Pancreas (tissue), 10 donors: Measurements from ENCODE around the gene PRKD3. TPM values are rescaled to one million over a fixed set of nuclear protein-coding genes. Genes with fewer than 3 reads are reported as not detected.

ENCODE experiments used
- ATAC-seq, 4 donors: fragments of 200-7000 bp; cut with Tn5 transposase; one replicate each; pipeline versions ENCODE4 v1.8.0 to v1.9.1; 2020; ENCODE audit warnings: mild to moderate bottlenecking in 4 of 4, moderate library complexity in 4 of 4
- DNase-seq, 6 donors: peaks; one replicate each; pipeline ENCODE4 v3.0.0-alpha.2; 2020
- FAIRE-seq: peaks from 2 replicates; lab custom pipeline; 2012; peaks lifted over from hg19 to GRCh38; lab: Jason Lieb, UNC
- H3K27ac ChIP-seq, 4 donors: fragments of 200-600 bp; sonication (generic); 1 replicate in 3 of 4; 2 replicates in 1 of 4; pipeline versions ENCODE4 v1.5.0 to v1.8.0; 2020
- H3K27me3 ChIP-seq, 4 donors: fragments of 200-600 bp; one replicate each; pipeline ENCODE4 v1.8.0; 2021
- H3K36me3 ChIP-seq, 3 donors: fragments of 200-600 bp; sonication (generic) in 1 of 3; one replicate each; pipeline versions ENCODE4 v1.5.0 to v1.8.0; 2020 to 2021
- H3K4me1 ChIP-seq, 3 donors: fragments of 200-600 bp; one replicate each; pipeline ENCODE4 v1.8.0; 2021
- H3K4me3 ChIP-seq, 4 donors: fragments of 200-600 bp; sonication (generic) in 2 of 4; one replicate each; pipeline versions ENCODE4 v1.5.0 to v1.8.0; 2020 to 2021
- H3K9me3 ChIP-seq, 4 donors: fragments of 200-600 bp; one replicate each; pipeline ENCODE4 v1.8.0; 2021
- CTCF ChIP-seq, 4 donors: fragments of 200-600 bp; sonication (generic) in 3 of 4; IDR thresholded peaks; one replicate each; pipeline versions ENCODE4 v1.5.0 to v1.8.0; 2021; ENCODE audit warnings: antibody characterized with exemption in 4 of 4
- WGBS, 2 donors: extraction: QIAGEN DNeasy Blood & Tissue Kit; methylation state at CpG; one replicate each; pipeline ENCODE4 v1.1.7; 2013; 5-methylcytosine and 5-hydroxymethylcytosine counted together
- intact Hi-C, 3 donors: fragments of 100-400 bp; cut with DNase I; formaldehyde crosslinking; loops; one replicate each; pipeline versions ENCODE4 v1.11.1 to v1.14.2; 2022
- polyA plus RNA-seq, 2 donors: library from polyadenylated mRNA; stranded (reverse); fragments of 200-250 nt; gene quantifications; one replicate each; pipeline ENCODE4 v1.2.3, GENCODE V29; 2013
- total RNA-seq, 6 donors: library from RNA; stranded (reverse); fragmentation: NEBNext Ultra II Directional in 4 of 6; extraction: Animal tissue kit (Norgen Biotek cat#: 25700) in 4 of 6; gene quantifications; one replicate each; pipeline versions ENCODE4 v1.2.1 to v1.2.4, GENCODE V29; 2021 to 2023
- donor health status: healthy with polysubstance abuse.
- donor health status: DM: no; HTN: no; CAD: no; lungs with moderate emphysema.
- donor health status: DM: no; HTN: no; CAD: no.
- donor health status: control.
- donor health status: control.
- donor health status: Bipolar disorder and iron deficiency.
- donor health status: DM: yes; HTN: yes; CAD: no.
- donor health status: DM: no; HTN: no; CAD: no.
- donor health status: DM: no; HTN: no; CAD: no.
- donor health status: DM: yes; HTN: yes; CAD: no.

The PRKD3 gene
- total RNA-seq: 10 to 100 TPM in 3 of 6 donors, 1 to 10 TPM in 3; 6.7 to 17.2 (median 9.2) TPM
- 1 to 10 TPM; 4.1 to 5.5 TPM for polyA plus RNA-seq

- Histone ChIP-seq H3K4me3 (peak within 1 kb of the TSS; percentile 58 to 81 (median 80)), H3K36me3 (no peaks in the 10 kb centered on the region), H3K4me1 (peaks cover 0 to 27% (median 6%) of the 10 kb centered on the region in 3 donors), H3K27me3 (no peaks in the 10 kb centered on the region), H3K27ac (peak within 1 kb of the TSS; percentile 65 to 86 (median 81)), H3K9me3 (no peaks in the 10 kb centered on the region)
- ATAC-seq (peak; percentile 88 to 93 (median 90)), DNase-seq (peak in 5 of 6 donors; percentile 38 to 86 (median 57)), FAIRE-seq (no peak)
- WGBS, 2 donors: 1% methylated on average over 55 to 79 of the region's 79 CpGs
- intact Hi-C loops: no loop called here
- no peak for TF ChIP-seq CTCF (IDR thresholded peaks at IDR 0.05)
Measured at GRCh38 chr2:37324786-37325624, at the start of gene PRKD3. TSS of gene PRKD3 (minus strand) at chr2:37324833. CDS start at chr2:37316524, 8,309 bp downstream.

DNA sequence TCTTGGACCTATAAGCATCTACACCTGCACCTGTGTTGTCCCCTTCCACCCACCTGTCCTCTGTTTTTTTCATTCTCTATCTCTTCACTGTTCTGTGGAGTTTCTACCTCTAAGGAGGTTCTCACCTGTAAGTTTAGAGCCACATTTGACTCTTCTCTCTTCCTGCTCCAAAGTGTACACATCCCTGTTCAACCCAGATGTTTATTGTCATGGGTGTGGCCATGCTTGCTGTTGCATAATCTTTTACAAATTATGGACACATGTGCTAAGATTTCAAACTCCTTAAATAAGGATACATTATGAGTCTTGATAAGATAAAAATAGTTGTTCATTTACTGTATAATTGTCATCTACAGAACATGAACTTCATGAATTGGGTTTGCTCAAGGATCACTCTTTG is 47.4 kb upstream of the PRKD3 start:
- no peaks in the 10 kb centered on the region for H3K9me3 ChIP-seq
- FAIRE-seq: no peak
- H3K4me1 ChIP-seq: no peaks in the 10 kb centered on the region
- TF ChIP-seq CTCF (IDR thresholded peaks at IDR 0.05): no peak
- intact Hi-C loops: no loop called here
- no peak for DNase-seq
- H3K36me3 ChIP-seq: no peaks in the 10 kb centered on the region
- no peak overlapping the region for H3K4me3 ChIP-seq
- H3K27ac ChIP-seq: no peak overlapping the region
- H3K27me3 ChIP-seq: no peaks in the 10 kb centered on the region
- ATAC-seq: no peak

- 80 to 88% methylated on average over 1 of the region's 1 CpG for WGBS, 2 donors
- no peaks in the 10 kb centered on the region for H3K4me1 ChIP-seq
- H3K36me3 ChIP-seq: no peaks in the 10 kb centered on the region
- H3K27ac ChIP-seq: no peak overlapping the region
- H3K4me3 ChIP-seq: no peak overlapping the region
- H3K9me3 ChIP-seq: no peaks in the 10 kb centered on the region
- FAIRE-seq (no peak), ATAC-seq (no peak), DNase-seq (no peak)
- no peak for TF ChIP-seq CTCF (IDR thresholded peaks at IDR 0.05)
- H3K27me3 ChIP-seq: no peaks in the 10 kb centered on the region
- intact Hi-C loops: no loop called here
Measured at GRCh38 chr2:37370666-37371065, 46.0 kb upstream of the PRKD3 start.

DNA sequence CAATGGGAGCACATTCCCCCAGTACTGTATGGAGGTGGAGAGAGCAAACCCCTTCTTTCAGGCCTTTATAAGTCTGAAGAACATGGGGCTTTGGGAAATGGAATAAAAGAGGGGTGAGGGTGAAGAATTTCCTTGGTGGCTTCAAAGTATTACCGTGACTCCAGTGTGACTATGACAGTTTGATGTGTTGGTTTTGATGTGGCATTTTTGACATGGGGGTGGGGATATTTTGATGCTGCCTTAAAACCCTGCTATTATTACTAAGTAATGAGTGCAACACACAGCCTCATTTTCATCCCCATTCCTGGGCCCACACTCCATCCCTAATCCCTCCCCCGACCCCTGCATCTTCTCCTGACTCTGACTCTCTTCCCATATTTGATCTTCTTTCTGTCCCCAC is 43.4 kb upstream of the PRKD3 start:
- FAIRE-seq (no peak), ATAC-seq (no peak), DNase-seq (no peak)
- WGBS, 2 donors: 83 to 86% methylated on average over 2 of the region's 2 CpGs
- Histone ChIP-seq H3K27ac (no peak overlapping the region), H3K27me3 (no peaks in the 10 kb centered on the region), H3K9me3 (no peaks in the 10 kb centered on the region), H3K4me3 (no peak overlapping the region), H3K4me1 (no peaks in the 10 kb centered on the region), H3K36me3 (no peaks in the 10 kb centered on the region)
- no peak for TF ChIP-seq CTCF (IDR thresholded peaks at IDR 0.05)
- intact Hi-C loops: no loop called here

- no peaks in the 10 kb centered on the region for H3K4me1 ChIP-seq
- ATAC-seq: no peak
- TF ChIP-seq CTCF (IDR thresholded peaks at IDR 0.05): no peak
- H3K36me3 ChIP-seq: no peaks in the 10 kb centered on the region
- no peaks in the 10 kb centered on the region for H3K9me3 ChIP-seq
- H3K4me3 ChIP-seq: no peak overlapping the region
- FAIRE-seq: no peak
- H3K27ac ChIP-seq: no peak overlapping the region
- H3K27me3 ChIP-seq: no peaks in the 10 kb centered on the region
- DNase-seq: no peak
- WGBS, 2 donors: 74 to 82% methylated on average over 7 of the region's 7 CpGs
- intact Hi-C loops: no loop called here
Measured at GRCh38 chr2:37367310-37367709, 42.7 kb upstream of the PRKD3 start.
